IPS DF 4.7 (cell line): ENCODE data around the gene RAB4A.

Source experiments
- DNase-seq: peaks from one replicate; pipeline ENCODE4 v3.0.0-alpha.2; 2013; ENCODE audit warnings: low spot score; ENCODE audit errors: extremely low read depth

Gene RAB4A

GRCh38 chr1:229243638-229244037 is 27.3 kb upstream of the RAB4A start:
- DNase-seq, result no peak

- DNase-seq, result no peak
These were observed 26.8 kb upstream of the RAB4A start for GRCh38 chr1:229244091-229244490.

- DNase-seq, result no peak
These were observed 23.0 kb upstream of the RAB4A start for GRCh38 chr1:229247871-229248270.

GRCh38 chr1:229248821-229249817 is 21.8 kb upstream of the RAB4A start:
- no peak for DNase-seq

- DNase-seq, result no peak
These were observed 20.9 kb upstream of the RAB4A start for GRCh38 chr1:229249854-229250644.

GRCh38 chr1:229251185-229251584 is 19.7 kb upstream of the RAB4A start:
- no peak for DNase-seq

GRCh38 chr1:229252228-229252984 is 18.5 kb upstream of the RAB4A start:
- no peak for DNase-seq

GRCh38 chr1:229253151-229253974 is 17.5 kb upstream of the RAB4A start:
- DNase-seq, result no peak

GRCh38 chr1:229254910-229255541 is 15.9 kb upstream of the RAB4A start:
- DNase-seq, result no peak

GRCh38 chr1:229258031-229258756 is 12.7 kb upstream of the RAB4A start:
- DNase-seq, result no peak

- no peak for DNase-seq
These were observed 12.2 kb upstream of the RAB4A start for GRCh38 chr1:229258757-229259060.

GRCh38 chr1:229260297-229260696 is 10.6 kb upstream of the RAB4A start:
- no peak for DNase-seq

- DNase-seq, result no peak
These were observed 8.7 kb upstream of the RAB4A start for GRCh38 chr1:229262239-229262638.

- DNase-seq, result no peak
These were observed 7.7 kb upstream of the RAB4A start for GRCh38 chr1:229263254-229263653.

- no peak for DNase-seq
These were observed 6.8 kb upstream of the RAB4A start for GRCh38 chr1:229264068-229264467.

- DNase-seq, result no peak
These were observed 6.4 kb upstream of the RAB4A start for GRCh38 chr1:229264487-229264886.

- no peak for DNase-seq
These were observed 4.6 kb upstream of the RAB4A start for GRCh38 chr1:229266274-229266673.

GRCh38 chr1:229266832-229267500 is 3.9 kb upstream of the RAB4A start:
- no peak for DNase-seq

GRCh38 chr1:229268505-229268904 is 2.4 kb upstream of the RAB4A start:
- no peak for DNase-seq
